H1 (cell line): ENCODE data around the gene PCBP2. TPM values are rescaled to one million over a fixed set of nuclear protein-coding genes. Genes with fewer than 3 reads are reported as not detected.
A peak's percentile ranks its signal among the peaks of the same experiment; 100 is the strongest.

ENCODE experiments used
- ASH2L ChIP-seq: fragments of 200-600, 300-600 bp; sonication (generic); IDR thresholded peaks from one replicate; pipeline ENCODE4 v1.7.1; 2017; ENCODE audit warnings: low read length
- ATF3 ChIP-seq: IDR thresholded peaks from 2 replicates; pipeline ENCODE4 v1.6.1; 2011; ENCODE audit warnings: low read depth, mild to moderate bottlenecking, low read length; ENCODE audit not compliant: insufficient read depth
- BRCA1 ChIP-seq: IDR thresholded peaks from 2 replicates; pipeline ENCODE4 v1.6.1; 2012; ENCODE audit warnings: low read depth, low read length, improper control_type of control experiment
- CBX5 ChIP-seq: fragments of 300-800, 300-1000 bp; sonication (generic); IDR thresholded peaks from 2 replicates; pipeline ENCODE4 v1.7.1; 2016; ENCODE audit warnings: antibody characterized with exemption, low read length, low read depth
- CHD1 ChIP-seq: IDR thresholded peaks from 2 replicates; pipeline ENCODE4 v1.6.1; 2012; ENCODE audit warnings: low read depth, low read length, improper control_type of control experiment
- CHD2 ChIP-seq: IDR thresholded peaks from 2 replicates; pipeline ENCODE4 v1.6.1; 2012; ENCODE audit warnings: low read length, improper control_type of control experiment
- CTBP2 ChIP-seq: IDR thresholded peaks from 2 replicates; pipeline ENCODE4 v1.7.0; 2011; ENCODE audit warnings: borderline replicate concordance, mild to moderate bottlenecking, moderate library complexity, mixed read lengths, low read length; ENCODE audit not compliant: insufficient read depth, insufficient read length
- EGR1 ChIP-seq: IDR thresholded peaks from 2 replicates; pipeline ENCODE4 v1.6.1; 2011; ENCODE audit warnings: low read depth, low read length, borderline replicate concordance
- EP300 ChIP-seq, 2 experiments: IDR thresholded peaks; 1 replicate in 1 of 2; 2 replicates in 1 of 2; pipeline ENCODE4 v1.6.1; 2011 to 2012; ENCODE audit warnings: low read depth in 2 of 2, low read length in 2 of 2, mild to moderate bottlenecking in 2 of 2, borderline replicate concordance in 1 of 2, inconsistent platforms in 1 of 2, moderate library complexity in 1 of 2
- GTF2F1 ChIP-seq: IDR thresholded peaks from 2 replicates; pipeline ENCODE4 v1.6.1; 2012; ENCODE audit warnings: low read depth, low read length, improper control_type of control experiment, borderline replicate concordance
- HDAC2 ChIP-seq, 2 experiments: fragments of 300-600 bp in 1 of 2; sonication (generic) in 1 of 2; IDR thresholded peaks; 2 replicates each; pipeline ENCODE4 v1.6.1; 2011 to 2012; ENCODE audit warnings: low read depth in 2 of 2, low read length in 2 of 2, mild to moderate bottlenecking in 2 of 2, moderate library complexity in 2 of 2, borderline replicate concordance in 1 of 2, inconsistent platforms in 1 of 2
- KDM5A ChIP-seq: fragments of 200-600 bp; IDR thresholded peaks from 2 replicates; pipeline ENCODE4 v1.7.1; 2012; ENCODE audit warnings: mild to moderate bottlenecking, low read length, inconsistent platforms, mixed read lengths
- MAX ChIP-seq: IDR thresholded peaks from 2 replicates; pipeline ENCODE4 v1.6.1; 2012; ENCODE audit warnings: inconsistent platforms
- NANOG ChIP-seq: IDR thresholded peaks from 2 replicates; pipeline ENCODE4 v1.6.1; 2011; ENCODE audit warnings: low read length, low read depth, mild to moderate bottlenecking, inconsistent platforms; ENCODE audit not compliant: insufficient read depth, poor library complexity, severe bottlenecking
- PHF8 ChIP-seq: fragments of 200-600 bp; sonication (generic); conservative IDR thresholded peaks from 2 replicates; pipeline ENCODE4 v1.7.1; 2012; ENCODE audit warnings: low read depth, mild to moderate bottlenecking, inconsistent platforms, low read length, moderate library complexity
- SIN3A ChIP-seq, 2 experiments: IDR thresholded peaks in 1 of 2; conservative IDR thresholded peaks in 1 of 2; 2 replicates each; pipeline ENCODE4 v1.6.1; 2011 to 2012; ENCODE audit warnings: low read length in 2 of 2, improper control_type of control experiment in 1 of 2, low read depth in 1 of 2, mild to moderate bottlenecking in 1 of 2
- SIX5 ChIP-seq: IDR thresholded peaks from 2 replicates; pipeline ENCODE4 v1.6.1; 2011; ENCODE audit warnings: mild to moderate bottlenecking, low read depth, low read length
- SRF ChIP-seq: IDR thresholded peaks from 2 replicates; pipeline ENCODE4 v1.6.1; 2011; ENCODE audit warnings: mild to moderate bottlenecking, low read depth, low read length, moderate library complexity
- TAF1 ChIP-seq: IDR thresholded peaks from 2 replicates; pipeline ENCODE4 v1.6.1; 2011; ENCODE audit warnings: mild to moderate bottlenecking, low read depth, low read length
- TBP ChIP-seq: IDR thresholded peaks from 2 replicates; pipeline ENCODE4 v1.6.1; 2011; ENCODE audit warnings: low read depth, low read length, improper control_type of control experiment
- TCF12 ChIP-seq: IDR thresholded peaks from 2 replicates; pipeline ENCODE4 v1.6.1; 2011; ENCODE audit warnings: low read depth, mild to moderate bottlenecking, low read length
- TEAD4 ChIP-seq: IDR thresholded peaks from 2 replicates; pipeline ENCODE4 v1.6.1; 2012; ENCODE audit warnings: low read depth, low read length, inconsistent platforms, mixed read lengths
- polyA plus RNA-seq, 7 experiments: library from polyadenylated mRNA; depleted of rRNA in 3 of 7; stranded (reverse) in 5 of 7; unstranded in 2 of 7; fragments of >200 nt in 5 of 7; fragments of 200-250 nt in 2 of 7; gene quantifications; 1 replicate in 5 of 7; 2 replicates in 1 of 7; 4 replicates in 1 of 7; pipeline versions ENCODE4 v1.2.1 to v1.2.3, GENCODE V29; 2011 to 2013; ENCODE audit warnings: missing spikeins in 2 of 7, mixed read lengths in 2 of 7
- total RNA-seq: library from RNA; stranded (reverse); fragmentation: NEBNext Ultra II Directional; extraction: Animal tissue kit (Norgen Biotek cat#: 25700); gene quantifications from 2 replicates; pipeline ENCODE4 v1.2.1, GENCODE V29; 2021

PCBP2 gene
- total and polyA plus RNA-seq, 2 of the 8 experiments (the other 6 are each of a cell fraction or from before 2014, with no cell fraction given): 470 to 1,123 TPM

DNA sequence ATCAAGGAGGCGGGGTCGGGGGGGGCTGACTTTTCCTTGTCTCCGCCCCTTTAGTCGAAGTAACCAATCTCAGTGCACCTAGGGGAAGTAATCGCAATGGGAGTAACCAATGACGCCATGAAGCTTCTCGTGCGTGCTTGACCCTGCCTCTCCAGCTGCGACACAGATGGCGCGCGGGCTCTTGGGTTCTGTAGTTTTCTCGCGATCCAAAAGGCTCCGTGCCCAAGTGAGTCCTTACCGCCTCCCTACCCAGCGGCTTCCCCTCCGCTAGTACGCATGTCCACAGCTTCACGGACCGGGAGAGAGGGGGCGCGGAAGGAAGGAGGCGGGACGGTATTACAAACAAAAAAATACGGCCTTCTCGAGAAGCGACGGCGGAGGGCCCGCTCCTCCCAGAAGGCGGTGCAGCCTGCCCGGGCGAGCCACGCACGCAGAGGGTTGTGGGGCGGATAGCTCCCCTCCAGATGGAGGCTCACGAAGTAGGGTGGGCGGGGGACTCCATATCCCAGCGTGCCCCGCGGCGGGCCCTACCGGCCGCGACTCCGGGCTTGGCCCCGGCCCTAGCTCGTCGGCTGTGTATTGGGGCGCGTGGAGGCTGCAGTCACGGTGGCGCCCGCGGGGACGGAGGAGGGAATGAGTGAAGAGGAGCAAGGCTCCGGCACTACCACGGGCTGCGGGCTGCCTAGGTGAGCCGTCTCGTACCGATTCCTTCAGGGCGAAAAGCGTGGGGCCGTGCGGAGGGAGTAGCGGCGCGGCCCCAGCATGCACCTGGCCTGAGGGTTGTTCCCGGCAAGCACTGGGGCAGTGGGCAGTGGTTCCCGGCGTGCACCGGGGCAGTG lies 49.1 kb downstream of the PCBP2 start, which contains the start of gene TARBP2 (continued):
- peak; percentile 70 for TF ChIP-seq SIX5
- TF ChIP-seq PHF8: peak; percentile 98
- TF ChIP-seq EP300 (IDR thresholded peaks at IDR 0.05; ENCODE audit: borderline replicate concordance in 1 of 2, low read depth in 2 of 2, low read length in 2 of 2): 0 out of 3 replicates have a peak, but pooled peaks of 1 of the 2 experiments have one; percentile 12
- peak; percentile 7 for TF ChIP-seq CTBP2
- peak; percentile 44 to 75; a peak in 2 of 4 replicates for TF ChIP-seq SIN3A (conservative IDR thresholded peaks at IDR 0.05 in 1 of 2, IDR thresholded peaks at IDR 0.05 in 1 of 2; ENCODE audit: low read depth in 1 of 2, low read length in 2 of 2)
- TF ChIP-seq BRCA1: no peak
- no peak for TF ChIP-seq CBX5
- no peak for TF ChIP-seq GTF2F1
- TF ChIP-seq ATF3: peak; percentile 34; the same call in 1 of the 2 replicates
- TF ChIP-seq TEAD4: no peak
- peak; percentile 82 for TF ChIP-seq TAF1
- TF ChIP-seq TBP: peak; percentile 36; the same call in 1 of the 2 replicates
- TF ChIP-seq NANOG: no peak
- TF ChIP-seq TCF12: 0 out of 2 replicates have a peak, but pooled peaks have one; percentile 28
- TF ChIP-seq CHD1: no peak
- 0 out of 2 replicates have a peak, but pooled peaks have one; percentile 11 for TF ChIP-seq CHD2
- no peak for TF ChIP-seq HDAC2 (IDR thresholded peaks at IDR 0.05; ENCODE audit: borderline replicate concordance in 1 of 2, low read depth in 2 of 2, low read length in 2 of 2)
- no peak for TF ChIP-seq KDM5A
- peak; percentile 77 for TF ChIP-seq MAX
- 0 out of 2 replicates have a peak, but pooled peaks have one; percentile 39 for TF ChIP-seq EGR1
- no peak for TF ChIP-seq SRF
- peak; percentile 90 for TF ChIP-seq ASH2L
